Erythroblast (primary cell): ENCODE measurements around the gene TLK2.
"Not testable (repeated sequence)": the region's sequence is repeated elsewhere in the genome, so short reads cannot be mapped to it uniquely, and the experiment has no call there.

ENCODE experiments used
- GATA1 ChIP-seq: IDR thresholded peaks from 2 replicates; pipeline ENCODE4 v1.6.1; 2011; ENCODE audit warnings: low read depth, mild to moderate bottlenecking, control low read depth, low read length, moderate library complexity
- POLR2A ChIP-seq: IDR thresholded peaks from 2 replicates; pipeline ENCODE4 v1.6.1; 2011; ENCODE audit warnings: mild to moderate bottlenecking, low read length

DNA sequence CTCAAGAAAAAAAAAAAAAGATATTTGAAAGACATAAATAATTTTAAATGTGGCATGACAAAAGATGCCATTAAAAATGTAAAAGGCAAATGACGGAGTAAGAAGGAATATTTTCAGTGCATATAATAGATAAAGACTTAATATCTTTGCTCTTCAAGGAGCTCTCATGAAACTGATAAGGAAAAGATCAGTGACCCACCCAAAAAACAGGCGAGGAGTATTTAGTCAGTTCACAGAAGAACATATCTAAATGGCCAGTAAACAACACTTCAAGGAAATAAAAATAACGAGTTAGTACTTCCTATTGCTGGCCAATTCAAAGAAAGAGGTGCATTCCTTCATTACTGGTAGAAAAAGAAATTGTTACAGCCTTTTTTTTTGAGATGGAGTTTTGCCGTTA, 32.8 kb upstream of the TLK2 start:
- TF ChIP-seq POLR2A, GATA1: not testable (repeated sequence)
